Colon (tissue), 2 donors: ENCODE measurements around the gene LRRC73.
"Not testable (repeated sequence)": the region's sequence is repeated elsewhere in the genome, so short reads cannot be mapped to it uniquely, and the experiment has no call there.

ENCODE experiments used
- FAIRE-seq: peaks from 2 replicates; lab custom pipeline; 2012; peaks lifted over from hg19 to GRCh38; lab: Jason Lieb, UNC
- donor health status: control.
- donor health status: control.

Gene LRRC73

GRCh38 chr6:43510827-43511163, 649 bp upstream of the LRRC73 start:
- no peak for FAIRE-seq

GRCh38 chr6:43509142-43509983, 783 bp downstream of the LRRC73 start:
- no peak for FAIRE-seq

GRCh38 chr6:43508481-43509141, 1.5 kb downstream of the LRRC73 start:
- FAIRE-seq = no peak

GRCh38 chr6:43506667-43507471, 3.3 kb downstream of the LRRC73 start:
- no peak for FAIRE-seq

GRCh38 chr6:43506171-43506570, 4.0 kb downstream of the LRRC73 start:
- FAIRE-seq = no peak

- no peak for FAIRE-seq
These were observed 4.4 kb downstream of the LRRC73 start for GRCh38 chr6:43505718-43506117.

- no peak for FAIRE-seq
These were observed 5.2 kb downstream of the LRRC73 start for GRCh38 chr6:43504756-43505593.

GRCh38 chr6:43503443-43503842, 6.7 kb downstream of the LRRC73 start:
- no peak for FAIRE-seq

GRCh38 chr6:43502666-43503065, 7.5 kb downstream of the LRRC73 start:
- no peak for FAIRE-seq

- no peak for FAIRE-seq
These were observed 9.2 kb downstream of the LRRC73 start for GRCh38 chr6:43500921-43501320.

- FAIRE-seq = no peak
These were observed 10.9 kb downstream of the LRRC73 start for GRCh38 chr6:43499028-43499815.

- FAIRE-seq = not testable (repeated sequence)
These were observed 11.9 kb downstream of the LRRC73 start for GRCh38 chr6:43498291-43498690.

GRCh38 chr6:43497689-43498088, 12.5 kb downstream of the LRRC73 start:
- no peak for FAIRE-seq

GRCh38 chr6:43497129-43497396, 13.1 kb downstream of the LRRC73 start:
- no peak for FAIRE-seq

GRCh38 chr6:43496370-43497128, 13.6 kb downstream of the LRRC73 start:
- no peak for FAIRE-seq

GRCh38 chr6:43495409-43495941, 14.7 kb downstream of the LRRC73 start:
- no peak for FAIRE-seq

GRCh38 chr6:43494766-43495165, 15.4 kb downstream of the LRRC73 start:
- FAIRE-seq = no peak

- FAIRE-seq = no peak
These were observed 15.8 kb downstream of the LRRC73 start for GRCh38 chr6:43494321-43494720.

GRCh38 chr6:43493833-43494232, 16.3 kb downstream of the LRRC73 start:
- no peak for FAIRE-seq

GRCh38 chr6:43493230-43493629, 16.9 kb downstream of the LRRC73 start:
- no peak for FAIRE-seq
